ENCODE results near the gene TBX15.

Gene TBX15

DNA sequence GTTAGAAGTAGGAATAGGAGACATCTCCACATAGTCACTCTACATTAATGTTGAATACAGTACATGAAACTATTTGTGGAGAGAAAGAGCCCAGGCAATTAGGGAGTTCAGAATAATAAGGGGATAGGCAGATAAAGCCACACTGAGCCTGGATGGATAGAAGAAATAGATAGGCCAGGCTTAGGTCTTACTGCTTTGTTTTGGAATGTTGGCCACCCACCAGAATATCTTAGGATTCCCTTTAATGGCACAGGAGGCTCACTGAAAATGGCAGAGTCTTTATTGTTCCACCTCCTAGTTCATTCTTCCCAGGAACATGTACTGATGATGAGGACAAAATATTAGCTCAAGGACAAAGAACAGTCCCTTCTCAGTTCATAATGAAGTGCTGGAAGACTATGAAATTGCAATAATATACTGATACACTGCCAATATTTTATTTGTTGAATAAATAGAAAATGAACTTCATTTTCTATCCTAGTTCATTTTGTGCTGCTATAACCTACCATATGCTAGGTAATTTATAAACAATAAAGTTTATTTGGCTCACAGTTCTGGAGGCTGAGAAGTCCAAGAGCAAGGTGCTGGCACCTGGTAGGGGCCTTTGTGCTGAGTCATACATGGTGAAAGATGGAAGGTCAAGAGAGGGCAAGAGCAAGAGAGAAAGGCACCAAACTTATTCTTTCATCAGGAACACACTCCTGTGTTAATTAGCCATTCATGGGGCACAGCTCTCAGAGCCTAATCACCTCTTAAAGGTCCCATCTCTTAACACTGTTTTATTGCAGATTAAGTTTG lies 87.3 kb downstream of the TBX15 start:
- POLR2A ChIA-PET: no interaction called here
- DNase-seq (ENCODE audit: extremely low spot score): no peak
- TF ChIP-seq FOXM1 (IDR thresholded peaks at IDR 0.05; ENCODE audit: borderline replicate concordance) (no peak), ARNT (IDR thresholded peaks at IDR 0.05) (no peak)
- CTCF ChIA-PET: no interaction called here

DNA sequence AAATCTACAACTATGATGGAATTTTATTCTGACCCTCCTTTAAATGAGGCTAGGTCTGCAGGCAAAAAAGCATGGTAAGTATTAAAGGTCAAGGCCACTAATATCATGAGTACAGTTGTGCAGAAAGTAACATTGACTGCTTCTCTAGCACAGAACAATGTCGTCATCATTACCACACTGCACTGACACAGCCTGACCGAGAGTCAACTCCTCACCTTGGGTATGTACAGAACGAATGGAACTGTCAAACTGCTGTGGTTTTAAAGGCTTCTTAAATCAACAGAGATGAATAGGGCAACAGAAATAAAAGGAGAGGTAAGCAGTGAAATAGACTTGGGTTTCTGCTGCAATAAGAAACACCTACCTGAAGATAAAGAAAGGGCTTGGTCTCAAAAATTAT lies 88.8 kb downstream of the TBX15 start:
- POLR2A ChIA-PET: no interaction called here
- CTCF ChIA-PET: no interaction called here
- TF ChIP-seq SP1 (IDR thresholded peaks at IDR 0.05) (no peak), ARNT (IDR thresholded peaks at IDR 0.05) (no peak), FOXK2 (IDR thresholded peaks at IDR 0.05) (no peak), FOXM1 (IDR thresholded peaks at IDR 0.05; ENCODE audit: borderline replicate concordance) (no peak), BHLHE40 (IDR thresholded peaks at IDR 0.05; ENCODE audit: borderline replicate concordance) (no peak), L3MBTL2 (conservative IDR thresholded peaks at IDR 0.05) (no peak), LEF1 (IDR thresholded peaks at IDR 0.05; ENCODE audit: borderline replicate concordance) (no peak), HDGF (IDR thresholded peaks at IDR 0.05; ENCODE audit: borderline replicate concordance) (no peak), FOXA1 (IDR thresholded peaks at IDR 0.05) (no peak), NFRKB (IDR thresholded peaks at IDR 0.05) (no peak)
- TF ChIP-seq, protein P1, sequence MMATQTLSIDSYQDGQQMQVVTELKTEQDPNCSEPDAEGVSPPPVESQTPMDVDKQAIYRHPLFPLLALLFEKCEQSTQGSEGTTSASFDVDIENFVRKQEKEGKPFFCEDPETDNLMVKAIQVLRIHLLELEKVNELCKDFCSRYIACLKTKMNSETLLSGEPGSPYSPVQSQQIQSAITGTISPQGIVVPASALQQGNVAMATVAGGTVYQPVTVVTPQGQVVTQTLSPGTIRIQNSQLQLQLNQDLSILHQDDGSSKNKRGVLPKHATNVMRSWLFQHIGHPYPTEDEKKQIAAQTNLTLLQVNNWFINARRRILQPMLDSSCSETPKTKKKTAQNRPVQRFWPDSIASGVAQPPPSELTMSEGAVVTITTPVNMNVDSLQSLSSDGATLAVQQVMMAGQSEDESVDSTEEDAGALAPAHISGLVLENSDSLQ (IDR thresholded peaks at IDR 0.05): no peak
- no peak for DNase-seq (ENCODE audit: extremely low spot score)

DNA sequence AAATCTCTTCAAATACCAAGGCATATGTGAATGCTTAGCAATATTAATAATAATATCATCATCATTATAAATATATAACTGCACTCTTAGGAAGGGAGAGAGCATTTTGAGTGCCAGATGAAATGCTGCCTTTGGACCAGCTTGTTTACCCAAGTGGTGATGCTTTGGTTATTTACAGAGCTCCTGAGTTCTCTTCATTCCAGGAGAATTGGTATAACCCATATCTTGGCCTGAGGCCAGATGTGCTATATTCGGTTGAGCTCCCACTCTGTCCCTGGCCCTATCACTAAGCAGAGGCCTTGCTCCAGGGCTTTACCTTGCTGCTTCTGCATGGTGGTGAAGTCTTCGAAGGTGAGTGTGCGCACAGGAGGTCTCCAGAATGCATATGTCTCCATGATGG lies 89.4 kb downstream of the TBX15 start:
- ChIA-PET CTCF (interaction anchor here (0.6 kb wide), 1 partner anchor 1671 kb away, joined by 3 read pairs; no protein-coding TSS in a partner anchor), POLR2A (no interaction called here)
- no peak for DNase-seq (ENCODE audit: extremely low spot score)

DNA sequence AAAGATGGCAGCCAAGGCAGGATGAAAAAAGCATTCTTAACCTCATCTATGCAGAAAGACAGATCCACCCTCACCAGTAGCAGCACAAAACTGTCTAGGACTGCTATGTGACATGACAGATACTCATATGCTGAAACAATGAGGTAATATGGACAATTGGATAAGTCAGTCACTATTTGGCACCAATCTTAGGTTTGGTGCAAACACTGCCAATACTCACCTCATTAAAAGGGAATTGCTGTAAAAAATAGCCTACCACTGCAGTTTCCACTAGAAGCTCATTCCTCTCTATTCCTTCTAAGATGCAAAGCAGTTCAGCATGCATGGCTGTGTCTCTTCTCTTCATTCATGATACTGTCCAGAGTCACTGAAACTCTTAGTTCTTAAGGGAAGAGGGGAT lies 91.7 kb downstream of the TBX15 start:
- ChIA-PET POLR2A (no interaction called here), CTCF (interaction anchor here (1.2 kb wide), 1 partner anchor 18 kb away, joined by 3 read pairs; no protein-coding TSS in a partner anchor)
- TF ChIP-seq FOXM1 (IDR thresholded peaks at IDR 0.05; ENCODE audit: borderline replicate concordance) (no peak), ARNT (IDR thresholded peaks at IDR 0.05) (no peak), FOXK2 (IDR thresholded peaks at IDR 0.05) (no peak), SP1 (IDR thresholded peaks at IDR 0.05) (no peak), LEF1 (IDR thresholded peaks at IDR 0.05; ENCODE audit: borderline replicate concordance) (no peak), FOXA1 (IDR thresholded peaks at IDR 0.05) (no peak), SUZ12 (IDR thresholded peaks at IDR 0.05) (no peak), HDGF (IDR thresholded peaks at IDR 0.05; ENCODE audit: borderline replicate concordance) (no peak), TARDBP (IDR thresholded peaks at IDR 0.05) (no peak), ZNF384 (IDR thresholded peaks at IDR 0.05) (no peak), NFRKB (IDR thresholded peaks at IDR 0.05) (no peak), ELF4 (IDR thresholded peaks at IDR 0.05) (no peak), CTBP1 (IDR thresholded peaks at IDR 0.05; ENCODE audit: borderline replicate concordance) (no peak), L3MBTL2 (conservative IDR thresholded peaks at IDR 0.05) (no peak), BHLHE40 (IDR thresholded peaks at IDR 0.05; ENCODE audit: borderline replicate concordance) (no peak)
- TF ChIP-seq, protein P1 (IDR thresholded peaks at IDR 0.05): no peak
- DNase-seq (ENCODE audit: extremely low spot score): no peak

More for the DNA sequence above, 89.4 kb downstream of the TBX15 start:
- no peak for TF ChIP-seq FOXA1 (IDR thresholded peaks at IDR 0.05)
- TF ChIP-seq ZNF384 (IDR thresholded peaks at IDR 0.05): no peak
- no peak for TF ChIP-seq SUZ12 (IDR thresholded peaks at IDR 0.05)
- TF ChIP-seq L3MBTL2 (conservative IDR thresholded peaks at IDR 0.05): no peak
- TF ChIP-seq FOXK2 (IDR thresholded peaks at IDR 0.05): no peak
- no peak for TF ChIP-seq FOXM1 (IDR thresholded peaks at IDR 0.05; ENCODE audit: borderline replicate concordance)
- no peak for TF ChIP-seq SP1 (IDR thresholded peaks at IDR 0.05)
- no peak for TF ChIP-seq CTBP1 (IDR thresholded peaks at IDR 0.05; ENCODE audit: borderline replicate concordance)
- TF ChIP-seq ARNT (IDR thresholded peaks at IDR 0.05): no peak
- no peak for TF ChIP-seq HDGF (IDR thresholded peaks at IDR 0.05; ENCODE audit: borderline replicate concordance)
- TF ChIP-seq TARDBP (IDR thresholded peaks at IDR 0.05): no peak

DNA sequence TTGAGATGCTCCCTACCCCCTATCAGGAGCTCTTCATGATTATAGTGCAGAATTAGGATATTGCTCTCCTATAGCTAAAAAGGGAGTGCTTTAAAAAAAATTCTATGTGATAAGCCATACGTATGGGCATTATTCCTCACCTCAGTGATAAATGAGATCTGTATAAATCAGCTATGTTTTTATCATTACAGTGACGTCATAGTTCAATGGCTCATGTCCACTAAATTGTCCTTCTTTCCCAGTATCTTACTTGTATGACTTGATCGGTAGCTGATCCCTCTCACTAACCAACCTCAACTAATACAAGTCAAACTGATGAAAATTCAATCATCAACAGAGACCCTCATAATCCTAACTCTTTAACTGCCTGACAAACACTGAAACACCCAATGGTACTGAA lies 93.3 kb downstream of the TBX15 start:
- no peak for DNase-seq (ENCODE audit: extremely low spot score)
- POLR2A ChIA-PET: no interaction called here
- TF ChIP-seq SUZ12 (IDR thresholded peaks at IDR 0.05) (no peak), CTBP1 (IDR thresholded peaks at IDR 0.05; ENCODE audit: borderline replicate concordance) (no peak), HDGF (IDR thresholded peaks at IDR 0.05; ENCODE audit: borderline replicate concordance) (no peak), ZNF384 (IDR thresholded peaks at IDR 0.05) (no peak), L3MBTL2 (conservative IDR thresholded peaks at IDR 0.05) (no peak), ARNT (IDR thresholded peaks at IDR 0.05) (no peak), FOXM1 (IDR thresholded peaks at IDR 0.05; ENCODE audit: borderline replicate concordance) (no peak), BHLHE40 (IDR thresholded peaks at IDR 0.05; ENCODE audit: borderline replicate concordance) (no peak), FOXA1 (IDR thresholded peaks at IDR 0.05) (no peak), SP1 (IDR thresholded peaks at IDR 0.05) (no peak), NFRKB (IDR thresholded peaks at IDR 0.05) (no peak), TARDBP (IDR thresholded peaks at IDR 0.05) (no peak), FOXK2 (IDR thresholded peaks at IDR 0.05) (no peak)
- TF ChIP-seq, protein P1 (IDR thresholded peaks at IDR 0.05): no peak

DNA sequence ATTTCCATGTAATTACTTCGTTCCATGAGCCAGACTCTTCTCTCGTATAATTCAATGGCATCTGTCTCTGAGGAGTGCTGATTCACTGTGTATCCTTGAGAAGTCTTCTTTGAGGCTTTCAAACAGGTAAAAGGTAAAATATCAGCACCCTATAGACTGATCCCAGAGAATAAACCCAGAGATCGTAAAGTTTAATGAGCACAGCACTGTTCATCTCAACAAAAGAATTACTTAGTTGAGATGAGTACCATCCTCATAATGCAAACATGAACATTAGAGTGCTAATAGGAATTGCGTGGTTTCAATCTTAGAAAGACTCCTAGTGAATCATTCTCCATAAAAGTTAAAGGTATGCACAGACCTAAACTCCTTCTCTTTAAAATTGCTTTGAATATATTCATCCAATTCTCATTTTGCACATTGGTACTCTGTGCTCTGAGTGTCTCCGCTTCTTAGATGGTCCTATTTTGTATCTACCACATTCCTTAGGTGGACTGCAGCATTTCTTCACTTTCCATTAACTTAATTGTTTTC lies 97.2 kb downstream of the TBX15 start:
- no peak for TF ChIP-seq L3MBTL2 (conservative IDR thresholded peaks at IDR 0.05)
- no peak for TF ChIP-seq SUZ12 (IDR thresholded peaks at IDR 0.05)
- no peak for TF ChIP-seq HDGF (IDR thresholded peaks at IDR 0.05; ENCODE audit: borderline replicate concordance)
- no peak for TF ChIP-seq CTBP1 (IDR thresholded peaks at IDR 0.05; ENCODE audit: borderline replicate concordance)
- no peak for TF ChIP-seq NFRKB (IDR thresholded peaks at IDR 0.05)
- no peak for TF ChIP-seq ELF4 (IDR thresholded peaks at IDR 0.05)
- TF ChIP-seq, protein P1 (IDR thresholded peaks at IDR 0.05): no peak
- no peak for TF ChIP-seq TARDBP (IDR thresholded peaks at IDR 0.05)
- no peak for TF ChIP-seq SP1 (IDR thresholded peaks at IDR 0.05)
- no peak for TF ChIP-seq FOXK2 (IDR thresholded peaks at IDR 0.05)
- TF ChIP-seq ZNF384 (IDR thresholded peaks at IDR 0.05): no peak
- TF ChIP-seq BHLHE40 (IDR thresholded peaks at IDR 0.05; ENCODE audit: borderline replicate concordance): no peak
- no peak for TF ChIP-seq FOXM1 (IDR thresholded peaks at IDR 0.05; ENCODE audit: borderline replicate concordance)
- TF ChIP-seq FOXA1 (IDR thresholded peaks at IDR 0.05): no peak
- no peak for TF ChIP-seq LEF1 (IDR thresholded peaks at IDR 0.05; ENCODE audit: borderline replicate concordance)
- no peak for TF ChIP-seq ARNT (IDR thresholded peaks at IDR 0.05)

More for the DNA sequence above, 93.3 kb downstream of the TBX15 start:
- CTCF ChIA-PET: interaction anchor here (0.6 to 1.2 kb wide), 2 partner anchors 17 to 29 kb away, joined by 3 read pairs; no protein-coding TSS in a partner anchor

More for the DNA sequence above, 97.2 kb downstream of the TBX15 start:
- CTCF ChIA-PET: interaction anchor here (0.9 kb wide), 1 partner anchor 12 kb away, joined by 3 read pairs; no protein-coding TSS in a partner anchor
- POLR2A ChIA-PET: no interaction called here
- DNase-seq (ENCODE audit: extremely low spot score): no peak
